PC-9 (cell line): ENCODE data around the gene PAQR4. TPM values are rescaled to one million over a fixed set of nuclear protein-coding genes. Genes with fewer than 3 reads are reported as not detected.
A peak's percentile ranks its signal among the peaks of the same experiment; 100 is the strongest.

Experiments
- BruUV-seq: library from RNA; stranded (reverse); fragments of 400-500 nt; replicated peaks from 2 replicates; lab custom pipeline; 2021; lab: Mats Ljungman, UMichigan
- CTCF ChIA-PET: fragments of 300-600 bp; sonication (Branson Sonifier 250); formaldehyde crosslinking; loops from one replicate; lab custom pipeline; 2022; ENCODE audit warnings: antibody characterized with exemption; lab: Charles Lee
- POLR2A ChIA-PET: fragments of 300-600 bp; sonication (Branson Sonifier 250); formaldehyde crosslinking; loops from one replicate; lab custom pipeline; 2022; ENCODE audit warnings: antibody characterized with exemption; ENCODE audit not compliant: unreplicated experiment; lab: Charles Lee
- DNase-seq, 2 experiments: peaks; one replicate each; pipeline versions ENCODE4 v3.0.0 to v3.0.0-alpha.2; 2015 to 2022; ENCODE audit warnings: mixed read lengths in 1 of 2
- H2AFZ ChIP-seq: fragments of 200-600 bp; sonication (generic); 2 replicates; pipeline ENCODE4 v1.8.1; 2017; ENCODE audit warnings: antibody characterized with exemption
- H3F3A ChIP-seq: fragments of 200-600 bp; sonication (generic); 2 replicates; pipeline ENCODE4 v1.8.1; 2017; ENCODE audit warnings: antibody characterized with exemption, mild to moderate bottlenecking, low read depth; ENCODE audit not compliant: insufficient read depth
- H3K27ac ChIP-seq: fragments of 200-600 bp; sonication (generic); 2 replicates; pipeline ENCODE4 v1.6.1; 2016; ENCODE audit warnings: mixed run types
- H3K27me3 ChIP-seq: fragments of 200-600 bp; sonication (generic); 2 replicates; pipeline ENCODE4 v1.6.1; 2016; ENCODE audit warnings: low read depth, mixed run types; ENCODE audit not compliant: insufficient read depth
- H3K36me3 ChIP-seq: fragments of 200-600 bp; sonication (generic); 2 replicates; pipeline ENCODE4 v1.6.1; 2016; ENCODE audit warnings: low read depth, mixed run types
- H3K4me1 ChIP-seq: fragments of 200-600 bp; sonication (generic); replicated peaks from 2 replicates; pipeline ENCODE4 v1.6.1; 2016; ENCODE audit warnings: mixed run types; ENCODE audit not compliant: insufficient read depth
- H3K4me2 ChIP-seq: fragments of 200-600 bp; sonication (generic); 2 replicates; pipeline ENCODE4 v1.6.1; 2017; ENCODE audit warnings: mixed run types
- H3K4me3 ChIP-seq: fragments of 200-600 bp; sonication (generic); 2 replicates; pipeline ENCODE4 v1.6.1; 2016; ENCODE audit warnings: mixed run types
- H3K79me2 ChIP-seq: fragments of 200-600 bp; sonication (generic); 2 replicates; pipeline ENCODE4 v1.6.1; 2017; ENCODE audit warnings: low read depth, mixed run types
- H3K9me2 ChIP-seq: fragments of 200-600 bp; sonication (generic); 2 replicates; pipeline ENCODE4 v1.8.1; 2017; ENCODE audit warnings: mild to moderate bottlenecking; ENCODE audit not compliant: insufficient read depth
- H3K9me3 ChIP-seq: fragments of 200-600 bp; sonication (generic); 2 replicates; pipeline ENCODE4 v1.8.1; 2016; ENCODE audit warnings: low read depth; ENCODE audit not compliant: insufficient read depth
- H4K20me1 ChIP-seq: fragments of 200-600 bp; sonication (generic); 2 replicates; pipeline ENCODE4 v1.8.1; 2017; ENCODE audit not compliant: insufficient read depth
- CTCF ChIP-seq: fragments of 200-600 bp; sonication (generic); conservative IDR thresholded peaks from 2 replicates; pipeline ENCODE4 v1.6.1; 2017; ENCODE audit warnings: mixed run types, antibody characterized with exemption, mild to moderate bottlenecking, moderate library complexity
- EZH2 ChIP-seq: fragments of 200-600 bp; sonication (generic); IDR thresholded peaks from 2 replicates; pipeline ENCODE4 v1.8.0; 2017; ENCODE audit warnings: antibody characterized with exemption, low read depth
- intact Hi-C: fragments of 100-400 bp; cut with micrococcal nuclease; formaldehyde crosslinking; loops from one replicate; pipeline ENCODE4 v1.10.0; 2022; ENCODE audit not compliant: unreplicated experiment
- total RNA-seq: library from RNA; stranded (reverse); gene quantifications from 2 replicates; pipeline ENCODE4 v1.2.3, GENCODE V29; 2021

Gene PAQR4
- total RNA-seq, 1 experiment from 2014 or later: 40.7 TPM

GRCh38 chr16:2933136-2933535, 36.0 kb upstream of the PAQR4 start:
- TF ChIP-seq EZH2 (no peak), CTCF (no peak)
- no peak for DNase-seq
- POLR2A ChIA-PET: interaction anchor here (0.6 kb wide), 1 partner anchor 121 kb away, joined by 8 read pairs; no protein-coding TSS in a partner anchor
- CTCF ChIA-PET: no interaction called here
- no peaks in the 10 kb centered on the region for H3K27me3 ChIP-seq
- no peak overlapping the region for H3K4me3 ChIP-seq
- H3K36me3 ChIP-seq: no peaks in the 10 kb centered on the region
- intact Hi-C loops: no loop called here
- no peaks in the 10 kb centered on the region for H4K20me1 ChIP-seq
- H3K27ac ChIP-seq: no peak overlapping the region
- H3K4me2 ChIP-seq: no peak overlapping the region
- no peaks in the 10 kb centered on the region for H3K9me3 ChIP-seq
- H3K4me1 ChIP-seq: no peaks in the 10 kb centered on the region
- BruUV-seq: no TSS peak
- no peaks in the 10 kb centered on the region for H3K9me2 ChIP-seq
- no peaks in the 10 kb centered on the region for H3F3A ChIP-seq
- no peaks in the 10 kb centered on the region for H3K79me2 ChIP-seq
- H2AFZ ChIP-seq: no peak overlapping the region

DNA sequence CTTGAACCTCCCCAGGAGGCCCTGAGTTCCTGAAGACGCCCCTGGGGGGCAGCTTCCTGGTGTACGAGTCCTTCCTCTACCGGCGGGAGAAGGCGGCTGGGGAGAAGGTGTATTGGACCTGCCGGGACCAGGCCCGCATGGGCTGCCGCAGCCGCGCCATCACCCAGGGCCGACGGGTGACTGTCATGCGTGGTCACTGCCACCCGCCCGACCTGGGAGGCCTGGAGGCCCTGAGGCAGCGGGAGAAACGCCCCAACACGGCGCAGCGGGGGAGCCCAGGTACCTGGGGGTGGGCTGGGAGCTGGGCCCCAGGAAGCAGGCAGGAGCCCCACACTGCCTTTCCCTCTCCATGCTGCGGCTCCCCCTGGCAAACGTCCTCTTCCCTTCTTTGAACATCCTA, 35.4 kb upstream of the PAQR4 start:
- Histone ChIP-seq H3K9me2 (no peaks in the 10 kb centered on the region), H3K4me2 (no peak overlapping the region), H3K9me3 (no peaks in the 10 kb centered on the region), H4K20me1 (no peaks in the 10 kb centered on the region), H3K27ac (no peak overlapping the region), H3K79me2 (no peaks in the 10 kb centered on the region), H3F3A (no peaks in the 10 kb centered on the region), H2AFZ (no peak overlapping the region), H3K36me3 (no peaks in the 10 kb centered on the region), H3K27me3 (no peaks in the 10 kb centered on the region), H3K4me3 (no peak overlapping the region), H3K4me1 (no peaks in the 10 kb centered on the region)
- DNase-seq: no peak
- TF ChIP-seq EZH2 (no peak), CTCF (no peak)
- no TSS peak for BruUV-seq
- POLR2A ChIA-PET: no interaction called here
- intact Hi-C loops: no loop called here
- CTCF ChIA-PET: no interaction called here

- Histone ChIP-seq H4K20me1 (no peaks in the 10 kb centered on the region), H3K9me3 (no peaks in the 10 kb centered on the region), H3K36me3 (no peaks in the 10 kb centered on the region), H3K79me2 (no peaks in the 10 kb centered on the region), H3K4me2 (no peak overlapping the region), H3K9me2 (no peaks in the 10 kb centered on the region), H3K27me3 (no peaks in the 10 kb centered on the region), H3K4me1 (no peaks in the 10 kb centered on the region), H3K4me3 (no peak overlapping the region), H3K27ac (no peak overlapping the region), H3F3A (no peaks in the 10 kb centered on the region), H2AFZ (no peak overlapping the region)
- intact Hi-C loops: no loop called here
- POLR2A ChIA-PET: no interaction called here
- BruUV-seq: TSS peak; percentile 19
- CTCF ChIA-PET: no interaction called here
- DNase-seq: no peak
- TF ChIP-seq EZH2 (no peak), CTCF (no peak)
These were observed 34.7 kb upstream of the PAQR4 start for GRCh38 chr16:2934450-2934849.
